Fibroblast of pulmonary artery (primary cell): ENCODE measurements around the gene PAK2.

Source experiments
- DNase-seq: peaks from one replicate; pipeline ENCODE4 v3.0.0-alpha.2; 2010; ENCODE audit warnings: low read depth
- H3K4me3 ChIP-seq: replicated peaks from 2 replicates; pipeline ENCODE4 v1.5.1; 2011; ENCODE audit warnings: low read depth, mild to moderate bottlenecking, control low read depth, low read length, moderate library complexity
- CTCF ChIP-seq: IDR thresholded peaks from 2 replicates; pipeline ENCODE4 v1.5.1; 2011; ENCODE audit warnings: mild to moderate bottlenecking, control low read depth, low read length, inconsistent platforms; ENCODE audit errors: missing control alignments

Gene PAK2

GRCh38 chr3:196782511-196782910, 42.9 kb downstream of the PAK2 start:
- H3K4me3 ChIP-seq, result no peak overlapping the region
- no peak for TF ChIP-seq CTCF
- DNase-seq, result no peak

- no peak for DNase-seq
- TF ChIP-seq CTCF, result no peak
- H3K4me3 ChIP-seq, result no peak overlapping the region
Measured at GRCh38 chr3:196788528-196788927, 48.9 kb downstream of the PAK2 start.

DNA sequence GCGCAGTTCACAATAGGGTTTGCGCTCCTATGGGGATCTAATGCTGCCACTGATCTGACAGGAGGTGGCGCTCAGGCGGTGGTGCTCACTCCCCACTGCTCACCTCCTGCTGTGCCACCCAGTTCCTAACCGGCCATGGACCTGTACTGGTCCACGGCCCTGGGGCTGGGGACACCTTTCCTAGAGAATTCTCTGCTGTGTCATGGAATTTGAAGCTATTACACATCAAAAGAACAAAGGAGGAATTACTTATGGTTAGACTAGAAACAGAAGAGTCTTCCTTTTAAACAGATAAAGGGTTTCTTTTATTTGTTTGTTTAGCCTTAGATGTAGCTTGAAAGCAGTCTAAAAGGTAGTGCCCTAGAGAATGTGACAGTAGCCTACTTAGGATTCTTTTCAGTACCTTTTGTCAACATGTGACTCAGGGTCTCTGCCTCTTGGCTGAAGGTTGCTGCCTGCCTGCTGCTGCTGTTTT, 50.3 kb downstream of the PAK2 start:
- DNase-seq, result no peak
- TF ChIP-seq CTCF, result no peak
- no peak overlapping the region for H3K4me3 ChIP-seq

DNA sequence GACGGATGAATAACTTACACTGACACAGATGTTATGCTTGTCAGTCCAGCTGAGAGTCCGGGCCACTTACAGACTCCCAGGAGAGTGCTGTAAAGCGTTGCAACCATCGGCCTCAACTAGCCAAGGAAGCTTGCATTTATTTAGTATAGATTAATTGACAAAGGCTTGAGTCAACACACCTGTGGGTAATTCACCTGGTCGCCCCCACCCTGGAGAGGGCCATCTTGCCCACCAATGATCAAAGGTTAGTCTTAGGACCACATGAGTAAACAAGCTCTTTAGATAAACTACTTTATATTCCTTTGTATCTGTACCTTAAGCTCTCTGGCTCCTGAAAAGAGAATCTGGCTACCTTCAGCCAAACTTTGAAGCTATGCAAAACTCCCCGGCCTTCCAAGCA, 51.0 kb downstream of the PAK2 start:
- no peak for TF ChIP-seq CTCF
- H3K4me3 ChIP-seq, result no peak overlapping the region
- no peak for DNase-seq

DNA sequence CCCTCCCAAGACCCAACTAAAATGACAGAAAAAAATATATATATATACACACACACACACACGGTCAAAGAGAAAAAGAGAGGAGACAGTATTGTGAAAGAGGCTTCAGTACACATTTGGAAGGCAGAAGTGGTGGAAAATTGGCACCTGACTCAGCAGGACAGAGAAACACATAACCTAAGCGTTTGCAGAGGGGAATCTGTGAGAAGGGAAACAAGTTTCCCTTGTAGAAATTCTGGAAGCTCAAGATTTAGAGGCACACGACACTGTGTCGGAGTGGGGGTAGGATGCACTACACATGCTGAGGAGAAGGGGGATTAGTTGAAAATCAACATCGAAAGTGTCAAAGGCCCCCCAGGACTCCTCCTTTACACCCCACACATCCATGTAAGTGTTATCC, 53.1 kb downstream of the PAK2 start:
- no peak overlapping the region for H3K4me3 ChIP-seq
- TF ChIP-seq CTCF, result no peak
- peak; percentile 60 for DNase-seq

DNA sequence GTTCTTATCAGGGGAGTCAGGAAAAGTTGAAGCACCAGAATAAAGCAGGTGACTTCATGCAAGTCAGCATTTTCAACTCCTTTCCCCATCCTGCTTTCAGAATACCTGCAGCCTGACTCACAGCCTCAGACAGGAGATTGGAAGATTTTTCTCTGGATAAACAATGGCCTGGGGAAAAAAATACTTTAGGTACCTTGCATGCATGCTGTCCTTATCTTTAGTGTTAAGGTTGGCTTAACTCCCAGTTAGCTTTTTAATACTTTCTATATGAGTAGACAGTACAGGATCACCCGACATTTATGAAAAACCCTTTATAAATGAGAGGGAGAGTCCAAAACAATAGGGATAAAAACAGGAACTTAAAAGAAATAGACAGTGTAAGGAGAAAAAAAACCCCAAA, 53.6 kb downstream of the PAK2 start:
- peak; percentile 92 for DNase-seq
- H3K4me3 ChIP-seq, result no peak overlapping the region
- no peak for TF ChIP-seq CTCF

- no peak for DNase-seq
- H3K4me3 ChIP-seq, result no peak overlapping the region
- no peak for TF ChIP-seq CTCF
Measured at GRCh38 chr3:196794467-196794866, 54.8 kb downstream of the PAK2 start.
